Spleen (tissue), 11 donors: ENCODE measurements around the gene INIP. TPM values are rescaled to one million over a fixed set of nuclear protein-coding genes. Genes with fewer than 3 reads are reported as not detected.

ENCODE experiments used
- DNase-seq: peaks from one replicate; pipeline ENCODE4 v3.0.0-alpha.2; 2020
- H3K27ac ChIP-seq, 8 donors: fragments of 200-600 bp; sonication (generic) in 7 of 8; 1 replicate in 4 of 8; 2 replicates in 4 of 8; pipeline versions ENCODE4 v1.5.0 to v1.8.0; 2016 to 2021; ENCODE audit warnings: inconsistent platforms in 4 of 8, mild to moderate bottlenecking in 4 of 8, moderate library complexity in 1 of 8
- H3K27me3 ChIP-seq, 7 donors: fragments of 200-600 bp; sonication (generic) in 6 of 7; replicated peaks in 1 of 7; 1 replicate in 4 of 7; 2 replicates in 3 of 7; pipeline versions ENCODE4 v1.5.0 to v1.8.0; 2016 to 2021; ENCODE audit warnings: inconsistent platforms in 3 of 7, mild to moderate bottlenecking in 1 of 7
- H3K36me3 ChIP-seq, 6 donors: fragments of 200-600 bp; sonication (generic) in 5 of 6; 1 replicate in 4 of 6; 2 replicates in 2 of 6; pipeline versions ENCODE4 v1.5.0 to v1.8.0; 2016 to 2021; ENCODE audit warnings: inconsistent platforms in 2 of 6
- H3K4me1 ChIP-seq, 6 donors: fragments of 200-600 bp; sonication (generic) in 5 of 6; 1 replicate in 3 of 6; 2 replicates in 3 of 6; pipeline versions ENCODE4 v1.5.0 to v1.8.0; 2016 to 2021; ENCODE audit warnings: inconsistent platforms in 3 of 6
- H3K4me3 ChIP-seq, 8 donors: fragments of 200-600 bp; sonication (generic) in 7 of 8; 1 replicate in 4 of 8; 2 replicates in 4 of 8; pipeline versions ENCODE4 v1.5.0 to v1.8.0; 2016 to 2021; ENCODE audit warnings: inconsistent platforms in 4 of 8, mild to moderate bottlenecking in 4 of 8, moderate library complexity in 2 of 8
- H3K9me3 ChIP-seq, 8 donors: fragments of 200-600 bp; sonication (generic) in 7 of 8; 1 replicate in 4 of 8; 2 replicates in 4 of 8; pipeline versions ENCODE4 v1.5.0 to v1.8.0; 2016 to 2021; ENCODE audit warnings: inconsistent platforms in 4 of 8
- CTCF ChIP-seq, 11 experiments: fragments of 200-600 bp in 7 of 11; fragments of 450-650 bp in 4 of 11; sonication (generic) in 4 of 11; IDR thresholded peaks in 8 of 11; conservative IDR thresholded peaks in 3 of 11; 1 replicate in 7 of 11; 2 replicates in 4 of 11; pipeline versions ENCODE4 v1.4.0 to v1.8.0; 2016 to 2021; ENCODE audit warnings: antibody characterized with exemption in 11 of 11, inconsistent platforms in 4 of 11, mild to moderate bottlenecking in 1 of 11
- POLR2A ChIP-seq, 3 donors: fragments of 450-650 bp; IDR thresholded peaks; one replicate each; pipeline ENCODE4 v1.5.1; 2017; ENCODE audit warnings: antibody characterized with exemption in 3 of 3, mild to moderate bottlenecking in 1 of 3
- POLR2AphosphoS5 ChIP-seq, 3 donors: sonication (generic); formaldehyde crosslinking; IDR thresholded peaks; one replicate each; pipeline ENCODE4 v1.5.1; 2017; ENCODE audit warnings: antibody characterized with exemption in 3 of 3
- WGBS, 5 donors: extraction: QIAGEN DNeasy Blood & Tissue Kit in 3 of 5; methylation state at CpG; one replicate each; pipeline versions ENCODE4 v1.1.5 to v1.1.7; 2013 to 2018; 5-methylcytosine and 5-hydroxymethylcytosine counted together
- intact Hi-C: fragments of 100-400 bp; cut with DNase I; formaldehyde crosslinking; loops from one replicate; pipeline ENCODE4 v1.15.0; 2023; ENCODE audit warnings: low total_unique reads
- polyA plus RNA-seq, 3 donors: library from polyadenylated mRNA; stranded (reverse); fragments of 200-250 nt; gene quantifications; one replicate each; pipeline ENCODE4 v1.2.1, GENCODE V29; 2013
- total RNA-seq, 7 donors: library from RNA; depleted of rRNA in 3 of 7; stranded (reverse); fragments of >200 nt in 3 of 7; fragmentation: NEBNext Ultra II Directional in 4 of 7; extraction: Animal tissue kit (Norgen Biotek cat#: 25700) in 4 of 7; gene quantifications; one replicate each; pipeline versions ENCODE4 v1.1.0 to v1.2.1, GENCODE V29; 2016 to 2021
- donor health status: healthy with polysubstance abuse.
- donor health status: DM: no; HTN: no; CAD: no; lungs with moderate emphysema.
- donor health status: DM: no; HTN: no; CAD: no.
- donor health status: Bipolar disorder and iron deficiency.
- donor health status: healthy.
- donor health status: DM: no; HTN: no; CAD: no.
- donor health status: DM: yes; HTN: yes; CAD: no.

INIP gene
- total and polyA plus RNA-seq, 10 donors, result 6.9 to 33.4 (median 25.0) TPM

DNA sequence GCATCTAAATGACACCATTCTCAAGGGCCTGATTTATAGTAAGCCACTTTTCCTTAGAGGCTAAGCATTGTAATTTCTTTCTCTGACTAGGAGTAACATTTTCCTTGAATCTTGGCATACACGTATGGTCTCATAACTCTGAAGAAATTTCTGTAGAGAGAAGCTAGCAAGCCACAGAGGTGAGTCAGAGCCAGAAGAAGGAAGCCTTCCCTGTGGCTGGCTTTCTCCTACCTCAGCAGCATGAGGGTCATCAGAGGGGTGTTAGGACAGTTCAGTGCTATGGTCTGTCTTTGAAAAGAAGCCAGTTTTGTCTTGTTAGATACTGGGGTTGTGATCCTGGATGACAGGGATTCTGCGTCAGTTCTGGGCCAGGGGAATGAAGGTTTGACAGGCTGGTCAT is 35.8 kb upstream of the INIP start:
- H3K27me3 ChIP-seq, result no peaks in the 10 kb centered on the region

GRCh38 chr9:112752334-112753125 is 34.6 kb upstream of the INIP start:
- Histone ChIP-seq H3K4me3 (peak overlapping the region in 3 of 8 donors; percentile 86 to 98 (median 89)), H3K9me3 (no peaks in the 10 kb centered on the region), H3K27ac (no peak overlapping the region), H3K36me3 (no peaks in the 10 kb centered on the region), H3K27me3 (no peaks in the 10 kb centered on the region), H3K4me1 (peaks cover 0 to 90% (median 65%) of the 10 kb centered on the region in 6 donors)
- TF ChIP-seq POLR2A (IDR thresholded peaks at IDR 0.05) (no peak), POLR2AphosphoS5 (IDR thresholded peaks at IDR 0.05) (no peak), CTCF (IDR thresholded peaks at IDR 0.05 in 8 of 11, conservative IDR thresholded peaks at IDR 0.05 in 3 of 11) (no peak)
- no peak for DNase-seq
- intact Hi-C loops, result loop anchor here (5.0 kb wide), 1 partner anchor 35 kb away; the partner anchor contains the start of gene INIP
- 74 to 79% (median 77%) methylated on average over 6 of the region's 6 CpGs for WGBS, 5 donors

More for the DNA sequence above, 35.8 kb upstream of the INIP start:
- Histone ChIP-seq H3K4me3 (no peak overlapping the region), H3K4me1 (peaks cover 0 to 91% (median 67%) of the 10 kb centered on the region in 6 donors), H3K27ac (peak overlapping the region in 2 of 8 donors; percentile 17 to 50), H3K36me3 (no peaks in the 10 kb centered on the region), H3K9me3 (no peaks in the 10 kb centered on the region)
- TF ChIP-seq POLR2AphosphoS5 (IDR thresholded peaks at IDR 0.05) (no peak), POLR2A (IDR thresholded peaks at IDR 0.05) (no peak), CTCF (IDR thresholded peaks at IDR 0.05 in 8 of 11, conservative IDR thresholded peaks at IDR 0.05 in 3 of 11) (no peak)
- 69 to 87% (median 81%) methylated on average over 2 of the region's 2 CpGs for WGBS, 5 donors
- DNase-seq, result no peak
- intact Hi-C loops, result loop anchor here (5.0 kb wide), 1 partner anchor 36 kb away; the partner anchor contains the start of gene INIP

- no peaks in the 10 kb centered on the region for H3K36me3 ChIP-seq
- intact Hi-C loops, result loop anchor here (5.0 kb wide), 1 partner anchor 34 kb away; the partner anchor contains the start of gene INIP
- 0 to 1% (median 1%) methylated on average over 16 to 49 of the region's 49 CpGs for WGBS, 5 donors
- H3K4me1 ChIP-seq, result peaks cover 0 to 81% (median 63%) of the 10 kb centered on the region in 6 donors
- no peaks in the 10 kb centered on the region for H3K27me3 ChIP-seq
- H3K4me3 ChIP-seq, result peak overlapping the region; percentile 78 to 98 (median 86)
- TF ChIP-seq CTCF (IDR thresholded peaks at IDR 0.05 in 8 of 11, conservative IDR thresholded peaks at IDR 0.05 in 3 of 11) (no peak), POLR2A (IDR thresholded peaks at IDR 0.05) (no peak), POLR2AphosphoS5 (IDR thresholded peaks at IDR 0.05) (peak; percentile 56 to 65 (median 63))
- H3K27ac ChIP-seq, result peak overlapping the region; percentile 64 to 93 (median 86)
- DNase-seq, result no peak
- no peaks in the 10 kb centered on the region for H3K9me3 ChIP-seq
Measured at GRCh38 chr9:112751056-112751795, 33.3 kb upstream of the INIP start.
